Measurements from ENCODE around the gene CHEK2. TPM values are rescaled to one million over a fixed set of nuclear protein-coding genes. Genes with fewer than 3 reads are reported as not detected.
A peak's percentile ranks its signal among the peaks of the same experiment; 100 is the strongest.

Gene CHEK2
- total RNA-seq, 1 donor from 2014 or later, result 34.1 TPM

GRCh38 chr22:28736301-28737155 is 5.1 kb downstream of the CHEK2 start:
- Mint-ChIP-seq H3K4me1 (ENCODE audit: unreplicated experiment) (peaks cover 4% of the 10 kb centered on the region), H3K27me3 (no peaks in the 10 kb centered on the region), H3K4me3 (no peak overlapping the region), H3K9me3 (no peaks in the 10 kb centered on the region), H3K36me3 (peaks cover 9% of the 10 kb centered on the region), H3K27ac (no peak overlapping the region)
- no peak for TF ChIP-seq CTCF (conservative IDR thresholded peaks at IDR 0.05)
- no peak for DNase-seq (ENCODE audit: extremely low spot score, unreplicated experiment)

- Mint-ChIP-seq H3K9me3 (no peaks in the 10 kb centered on the region), H3K4me3 (no peak overlapping the region), H3K36me3 (peaks cover 9% of the 10 kb centered on the region), H3K27me3 (no peaks in the 10 kb centered on the region), H3K27ac (no peak overlapping the region), H3K4me1 (ENCODE audit: unreplicated experiment) (no peaks in the 10 kb centered on the region)
- no peak for TF ChIP-seq CTCF (conservative IDR thresholded peaks at IDR 0.05)
- DNase-seq (ENCODE audit: extremely low spot score, unreplicated experiment), result no peak
Observed at GRCh38 chr22:28734393-28734792, 7.2 kb downstream of the CHEK2 start.

- Mint-ChIP-seq H3K27me3 (no peaks in the 10 kb centered on the region), H3K27ac (peak overlapping the region; percentile 74), H3K4me3 (no peak overlapping the region), H3K9me3 (no peaks in the 10 kb centered on the region), H3K36me3 (peaks cover 19% of the 10 kb centered on the region), H3K4me1 (ENCODE audit: unreplicated experiment) (no peaks in the 10 kb centered on the region)
- TF ChIP-seq CTCF (conservative IDR thresholded peaks at IDR 0.05), result no peak
- no peak for DNase-seq (ENCODE audit: extremely low spot score, unreplicated experiment)
Observed at GRCh38 chr22:28730179-28730578, 11.4 kb downstream of the CHEK2 start.

- DNase-seq (ENCODE audit: extremely low spot score, unreplicated experiment), result no peak
- H3K27ac Mint-ChIP-seq, result peak overlapping the region; percentile 49
- no peaks in the 10 kb centered on the region for H3K4me1 Mint-ChIP-seq (ENCODE audit: unreplicated experiment)
- no peaks in the 10 kb centered on the region for H3K27me3 Mint-ChIP-seq
- no peaks in the 10 kb centered on the region for H3K9me3 Mint-ChIP-seq
- no peak overlapping the region for H3K4me3 Mint-ChIP-seq
- H3K36me3 Mint-ChIP-seq, result peaks cover 19% of the 10 kb centered on the region
- no peak for TF ChIP-seq CTCF (conservative IDR thresholded peaks at IDR 0.05)
Observed at GRCh38 chr22:28728621-28729313, 12.9 kb downstream of the CHEK2 start.

GRCh38 chr22:28728002-28728401 is 13.6 kb downstream of the CHEK2 start:
- no peaks in the 10 kb centered on the region for H3K9me3 Mint-ChIP-seq
- H3K4me3 Mint-ChIP-seq, result no peak overlapping the region
- H3K27me3 Mint-ChIP-seq, result no peaks in the 10 kb centered on the region
- no peak overlapping the region for H3K27ac Mint-ChIP-seq
- no peaks in the 10 kb centered on the region for H3K4me1 Mint-ChIP-seq (ENCODE audit: unreplicated experiment)
- DNase-seq (ENCODE audit: extremely low spot score, unreplicated experiment), result no peak
- peaks cover 16% of the 10 kb centered on the region for H3K36me3 Mint-ChIP-seq
- TF ChIP-seq CTCF (conservative IDR thresholded peaks at IDR 0.05), result no peak

All from type B pancreatic cell (in vitro differentiated cells).